HUES64 (cell line): ENCODE data around the gene STARD5.

Source experiments
- H3K27ac ChIP-seq: 2 replicates; pipeline ENCODE4 v1.7.0; 2013; ENCODE audit warnings: low read depth, low read length, inconsistent platforms
- H3K27me3 ChIP-seq: 2 replicates; pipeline ENCODE4 v1.6.1; 2013; ENCODE audit warnings: mild to moderate bottlenecking, low read length; ENCODE audit not compliant: insufficient read depth
- H3K36me3 ChIP-seq: 2 replicates; pipeline ENCODE4 v1.6.1; 2013; ENCODE audit warnings: mild to moderate bottlenecking, low read length; ENCODE audit not compliant: insufficient read depth
- H3K4me1 ChIP-seq: 2 replicates; pipeline ENCODE4 v1.6.1; 2013; ENCODE audit warnings: mild to moderate bottlenecking, low read length, moderate library complexity; ENCODE audit not compliant: insufficient read depth
- H3K4me3 ChIP-seq: 2 replicates; pipeline ENCODE4 v1.5.1; 2013; ENCODE audit warnings: mild to moderate bottlenecking, low read length, moderate library complexity
- H3K9ac ChIP-seq: 2 replicates; pipeline ENCODE4 v1.6.1; 2013; ENCODE audit warnings: mild to moderate bottlenecking, low read depth, low read length
- H3K9me3 ChIP-seq: 2 replicates; pipeline ENCODE4 v1.6.1; 2013; ENCODE audit warnings: low read depth, low read length; ENCODE audit not compliant: insufficient read depth
- WGBS: fragments of 150-250, 120-280 bp; methylation state at CpG from one replicate; pipeline ENCODE4 v1.1.7; 2013; ENCODE audit warnings: missing lambda C conversion rate; 5-methylcytosine and 5-hydroxymethylcytosine counted together

The STARD5 gene

GRCh38 chr15:81279621-81280485 is 44.1 kb downstream of the STARD5 start:
- Histone ChIP-seq H3K27ac (no peak overlapping the region), H3K4me1 (0 out of 2 replicates have a peak, but pooled peaks cover 1% of the 10 kb centered on the region), H3K36me3 (no peaks in the 10 kb centered on the region), H3K27me3 (no peaks in the 10 kb centered on the region), H3K9ac (no peak overlapping the region), H3K4me3 (no peak overlapping the region), H3K9me3 (peaks cover 17% of the 10 kb centered on the region)
- 92% methylated on average over 11 of the region's 12 CpGs for WGBS

GRCh38 chr15:81278306-81279029 is 45.5 kb downstream of the STARD5 start:
- H3K36me3 ChIP-seq: no peaks in the 10 kb centered on the region
- peaks cover 17% of the 10 kb centered on the region for H3K9me3 ChIP-seq
- WGBS: 87% methylated on average over 5 of the region's 6 CpGs

GRCh38 chr15:81277851-81278250 is 46.1 kb downstream of the STARD5 start:
- WGBS: 100% methylated on average over 2 of the region's 2 CpGs

More at GRCh38 chr15:81278306-81279029, 45.5 kb downstream of the STARD5 start:
- H3K9ac ChIP-seq: no peak overlapping the region
- H3K4me3 ChIP-seq: no peak overlapping the region
- H3K27ac ChIP-seq: no peak overlapping the region
- H3K4me1 ChIP-seq: 0 out of 2 replicates have a peak, but pooled peaks cover 3% of the 10 kb centered on the region
- H3K27me3 ChIP-seq: no peaks in the 10 kb centered on the region

GRCh38 chr15:81276967-81277366 is 47.0 kb downstream of the STARD5 start:
- Histone ChIP-seq H3K27ac (no peak overlapping the region), H3K27me3 (no peaks in the 10 kb centered on the region), H3K4me3 (no peak overlapping the region), H3K9me3 (peaks cover 17% of the 10 kb centered on the region), H3K36me3 (no peaks in the 10 kb centered on the region), H3K9ac (no peak overlapping the region), H3K4me1 (0 out of 2 replicates have a peak, but pooled peaks cover 3% of the 10 kb centered on the region)
- WGBS: 93% methylated on average over 2 of the region's 2 CpGs

More at GRCh38 chr15:81277851-81278250, 46.1 kb downstream of the STARD5 start:
- H3K27ac ChIP-seq: no peak overlapping the region
- H3K4me1 ChIP-seq: 0 out of 2 replicates have a peak, but pooled peaks cover 3% of the 10 kb centered on the region
- H3K36me3 ChIP-seq: no peaks in the 10 kb centered on the region
- no peak overlapping the region for H3K4me3 ChIP-seq
- no peak overlapping the region for H3K9ac ChIP-seq
- H3K9me3 ChIP-seq: peaks cover 17% of the 10 kb centered on the region
- H3K27me3 ChIP-seq: no peaks in the 10 kb centered on the region

- no peaks in the 10 kb centered on the region for H3K27me3 ChIP-seq
- WGBS: 95% methylated on average over 3 of the region's 3 CpGs
- 0 out of 2 replicates have a peak, but pooled peaks cover 3% of the 10 kb centered on the region for H3K4me1 ChIP-seq
- no peak overlapping the region for H3K27ac ChIP-seq
- no peak overlapping the region for H3K4me3 ChIP-seq
- no peak overlapping the region for H3K9ac ChIP-seq
- H3K36me3 ChIP-seq: no peaks in the 10 kb centered on the region
- H3K9me3 ChIP-seq: peaks cover 17% of the 10 kb centered on the region
Observed at GRCh38 chr15:81275711-81276392, 48.1 kb downstream of the STARD5 start.

GRCh38 chr15:81274931-81275707 is 48.8 kb downstream of the STARD5 start:
- Histone ChIP-seq H3K4me3 (no peak overlapping the region), H3K9me3 (peaks cover 17% of the 10 kb centered on the region), H3K36me3 (no peaks in the 10 kb centered on the region), H3K27me3 (no peaks in the 10 kb centered on the region), H3K9ac (no peak overlapping the region), H3K27ac (no peak overlapping the region), H3K4me1 (0 out of 2 replicates have a peak, but pooled peaks cover 3% of the 10 kb centered on the region)
- WGBS: 6% methylated on average over 10 of the region's 11 CpGs

- Histone ChIP-seq H3K27me3 (no peaks in the 10 kb centered on the region), H3K4me3 (no peak overlapping the region), H3K9ac (no peak overlapping the region), H3K27ac (no peak overlapping the region), H3K36me3 (no peaks in the 10 kb centered on the region), H3K4me1 (0 out of 2 replicates have a peak, but pooled peaks cover 3% of the 10 kb centered on the region), H3K9me3 (peaks cover 17% of the 10 kb centered on the region)
- 74% methylated on average over 3 of the region's 4 CpGs for WGBS
Observed at GRCh38 chr15:81274255-81274654, 49.7 kb downstream of the STARD5 start.

GRCh38 chr15:81273855-81274254 is 50.1 kb downstream of the STARD5 start:
- no peak overlapping the region for H3K4me3 ChIP-seq
- H3K27ac ChIP-seq: no peak overlapping the region
- 0 out of 2 replicates have a peak, but pooled peaks cover 3% of the 10 kb centered on the region for H3K4me1 ChIP-seq
- H3K27me3 ChIP-seq: no peaks in the 10 kb centered on the region
- H3K9ac ChIP-seq: no peak overlapping the region
- 85% methylated on average over 2 of the region's 2 CpGs for WGBS
- H3K9me3 ChIP-seq: peaks cover 17% of the 10 kb centered on the region
- no peaks in the 10 kb centered on the region for H3K36me3 ChIP-seq

- H3K4me3 ChIP-seq: no peak overlapping the region
- no peaks in the 10 kb centered on the region for H3K27me3 ChIP-seq
- 95% methylated on average over 5 of the region's 5 CpGs for WGBS
- no peak overlapping the region for H3K9ac ChIP-seq
- H3K27ac ChIP-seq: no peak overlapping the region
- 0 out of 2 replicates have a peak, but pooled peaks cover 3% of the 10 kb centered on the region for H3K4me1 ChIP-seq
- no peaks in the 10 kb centered on the region for H3K36me3 ChIP-seq
- H3K9me3 ChIP-seq: peaks cover 17% of the 10 kb centered on the region
Observed at GRCh38 chr15:81273200-81273599, 50.7 kb downstream of the STARD5 start.
